Left lung (tissue), 10 donors: Measurements from ENCODE around the gene GRIN3B. TPM values are rescaled to one million over a fixed set of nuclear protein-coding genes. Genes with fewer than 3 reads are reported as not detected.

ENCODE experiments used
- ATAC-seq: fragments of 200-7000 bp; cut with Tn5 transposase; one replicate; pipeline ENCODE4 v1.9.1; 2020; ENCODE audit warnings: moderate library complexity
- DNase-seq, 4 donors: peaks; one replicate each; pipeline ENCODE4 v3.0.0-alpha.2; 2013 to 2020
- H3K27ac ChIP-seq, 2 donors: fragments of 200-600 bp; sonication (generic) in 1 of 2; one replicate each; pipeline versions ENCODE4 v1.5.0 to v1.8.0; 2020 to 2021
- H3K27me3 ChIP-seq, 2 donors: fragments of 200-600 bp; sonication (generic) in 1 of 2; one replicate each; pipeline versions ENCODE4 v1.5.0 to v1.8.0; 2020 to 2021
- H3K36me3 ChIP-seq, 2 donors: fragments of 200-600 bp; sonication (generic) in 1 of 2; one replicate each; pipeline versions ENCODE4 v1.5.0 to v1.8.0; 2020 to 2021
- H3K4me1 ChIP-seq, 2 donors: fragments of 200-600 bp; one replicate each; pipeline ENCODE4 v1.8.0; 2021
- H3K4me3 ChIP-seq, 2 donors: fragments of 200-600 bp; sonication (generic) in 1 of 2; one replicate each; pipeline versions ENCODE4 v1.5.0 to v1.8.0; 2020 to 2021; ENCODE audit warnings: mild to moderate bottlenecking in 1 of 2
- H3K9me3 ChIP-seq, 2 donors: fragments of 200-600 bp; sonication (generic) in 1 of 2; one replicate each; pipeline versions ENCODE4 v1.5.0 to v1.8.0; 2020 to 2021
- CTCF ChIP-seq, 2 donors: fragments of 200-600 bp; sonication (generic) in 1 of 2; IDR thresholded peaks; one replicate each; pipeline versions ENCODE4 v1.5.0 to v1.8.0; 2021; ENCODE audit warnings: antibody characterized with exemption in 2 of 2
- intact Hi-C, 2 donors: fragments of 100-400 bp; cut with DNase I; formaldehyde crosslinking; loops; one replicate each; pipeline versions ENCODE4 v1.11.2 to v1.14.2; 2022
- polyA plus RNA-seq, 6 donors: library from polyadenylated mRNA; unstranded; fragments of 120-200 nt; gene quantifications; one replicate each; pipeline ENCODE4 v1.2.1, GENCODE V29; 2013; ENCODE audit not compliant: insufficient read length in 6 of 6
- total RNA-seq, 2 donors: library from RNA; stranded (reverse); fragmentation: NEBNext Ultra II Directional; extraction: Animal tissue kit (Norgen Biotek cat#: 25700); gene quantifications; one replicate each; pipeline ENCODE4 v1.2.1, GENCODE V29; 2021
- donor health status: DM: no; HTN: yes; CAD: no.
- donor health status: DM: no; HTN: no; CAD: no.

Gene GRIN3B
- total and polyA plus RNA-seq, 8 donors: 0.37 to 2.7 (median 0.60) TPM; not detected in 1

- Histone ChIP-seq H3K4me3 (no peak overlapping the region), H3K4me1 (peaks cover 0 to 14% of the 10 kb centered on the region in 2 donors), H3K36me3 (peaks cover 0 to 75% of the 10 kb centered on the region in 2 donors), H3K27me3 (no peaks in the 10 kb centered on the region), H3K9me3 (no peaks in the 10 kb centered on the region), H3K27ac (no peak overlapping the region)
- no peak for ATAC-seq
- TF ChIP-seq CTCF (IDR thresholded peaks at IDR 0.05): no peak
- DNase-seq: peak in 1 of 4 donors; percentile 75
- intact Hi-C loops: loop anchor here in 1 of 2 donors (10.0 kb wide), 1 partner anchor 215 kb away; no protein-coding TSS in a partner anchor
Measured at GRCh38 chr19:989381-990081, 10.7 kb upstream of the GRIN3B start.

GRCh38 chr19:990119-990571 lies 10.1 kb upstream of the GRIN3B start:
- Histone ChIP-seq H3K27me3 (peaks cover 0 to 6% of the 10 kb centered on the region in 2 donors), H3K4me3 (no peak overlapping the region), H3K36me3 (peaks cover 0 to 77% of the 10 kb centered on the region in 2 donors), H3K4me1 (peaks cover 0 to 8% of the 10 kb centered on the region in 2 donors), H3K27ac (no peak overlapping the region), H3K9me3 (no peaks in the 10 kb centered on the region)
- peak in 1 of 4 donors; percentile 77 for DNase-seq
- intact Hi-C loops: no loop called here
- no peak for ATAC-seq
- TF ChIP-seq CTCF (IDR thresholded peaks at IDR 0.05): no peak

- Histone ChIP-seq H3K36me3 (peaks cover 0 to 76% of the 10 kb centered on the region in 2 donors), H3K27me3 (peaks cover 3 to 12% of the 10 kb centered on the region in 2 donors), H3K4me3 (no peak overlapping the region), H3K9me3 (no peaks in the 10 kb centered on the region), H3K27ac (no peak overlapping the region), H3K4me1 (peaks cover 0 to 3% of the 10 kb centered on the region in 2 donors)
- TF ChIP-seq CTCF (IDR thresholded peaks at IDR 0.05): no peak
- DNase-seq (peak in 1 of 4 donors; percentile 75), ATAC-seq (no peak)
- intact Hi-C loops: no loop called here
Measured at GRCh38 chr19:990746-991145, 9.5 kb upstream of the GRIN3B start.

- ATAC-seq: no peak
Measured at GRCh38 chr19:991174-991931, 8.9 kb upstream of the GRIN3B start.

More at GRCh38 chr19:991174-991931, 8.9 kb upstream of the GRIN3B start:
- H3K4me1 ChIP-seq: peaks cover 0 to 6% of the 10 kb centered on the region in 2 donors
- intact Hi-C loops: no loop called here
- peak in 1 of 4 donors; percentile 86 for DNase-seq
- peaks cover 0 to 70% of the 10 kb centered on the region in 2 donors for H3K36me3 ChIP-seq
- H3K9me3 ChIP-seq: no peaks in the 10 kb centered on the region
- TF ChIP-seq CTCF (IDR thresholded peaks at IDR 0.05): no peak
- no peak overlapping the region for H3K4me3 ChIP-seq
- no peak overlapping the region for H3K27ac ChIP-seq
- peaks cover 9 to 18% of the 10 kb centered on the region in 2 donors for H3K27me3 ChIP-seq
